ENCODE data around the gene PLAAT2. TPM values are rescaled to one million over a fixed set of nuclear protein-coding genes. Genes with fewer than 3 reads are reported as not detected.

PLAAT2 gene
- total and polyA plus RNA-seq, 4 donors: 0.32 to 0.44 TPM; not detected in 2

- H3K4me1 ChIP-seq (ENCODE audit: control insufficient read depth in 4 of 4, insufficient read depth in 4 of 4, low read length in 3 of 4): peaks cover 0 to 5% (median 2%) of the 10 kb centered on the region in 4 donors
- no peak overlapping the region for H3K9ac ChIP-seq (ENCODE audit: low read depth in 1 of 2, low read length in 2 of 2)
Measured at GRCh38 chr11:63599211-63600122, 36.3 kb upstream of the PLAAT2 start.

More at GRCh38 chr11:63599211-63600122, 36.3 kb upstream of the PLAAT2 start:
- WGBS: 92% methylated on average over 7 of the region's 7 CpGs
- Histone ChIP-seq H3K36me3 (ENCODE audit: control insufficient read depth in 4 of 4, insufficient read depth in 3 of 4, low read depth in 1 of 4, low read length in 3 of 4) (peaks cover 0 to 16% (median 10%) of the 10 kb centered on the region in 4 donors), H3K4me3 (ENCODE audit: low read depth in 1 of 3, low read length in 3 of 3) (no peak overlapping the region), H3K27me3 (ENCODE audit: control insufficient read depth in 4 of 4, insufficient read depth in 4 of 4, low read length in 3 of 4) (no peaks in the 10 kb centered on the region), H3K9me3 (ENCODE audit: control insufficient read depth in 4 of 4, low read length in 3 of 4) (no peaks in the 10 kb centered on the region), H3K27ac (ENCODE audit: low read depth in 1 of 2, low read length in 2 of 2) (no peak overlapping the region)
- DNase-seq (ENCODE audit: low spot score): no peak
- TF ChIP-seq ATF3 (IDR thresholded peaks at IDR 0.05) (no peak), FOXA2 (IDR thresholded peaks at IDR 0.05) (no peak), HNF4G (IDR thresholded peaks at IDR 0.05) (no peak), TAF1 (conservative IDR thresholded peaks at IDR 0.05) (no peak), NR2F2 (IDR thresholded peaks at IDR 0.05) (no peak), JUND (IDR thresholded peaks at IDR 0.05) (no peak), CTCF (IDR thresholded peaks at IDR 0.05; ENCODE audit: low read depth, low read length, missing input control) (no peak), MAX (IDR thresholded peaks at IDR 0.05) (no peak), REST (IDR thresholded peaks at IDR 0.05) (no peak), ZBTB33 (IDR thresholded peaks at IDR 0.05) (no peak), SP1 (IDR thresholded peaks at IDR 0.05) (no peak), GABPA (IDR thresholded peaks at IDR 0.05 in 1 of 2, conservative IDR thresholded peaks at IDR 0.05 in 1 of 2) (no peak), YY1 (IDR thresholded peaks at IDR 0.05) (no peak), HNF4A (conservative IDR thresholded peaks at IDR 0.05) (no peak)
